GM12878 (cell line): ENCODE data around the gene RGS12.

ENCODE experiments used
- CTCF ChIP-seq, 3 experiments: IDR thresholded peaks in 2 of 3; conservative IDR thresholded peaks in 1 of 3; 2 replicates each; pipeline ENCODE4 v1.5.1; 2011; ENCODE audit warnings: low read depth in 3 of 3, low read length in 3 of 3, mild to moderate bottlenecking in 3 of 3, control low read depth in 2 of 3, moderate library complexity in 2 of 3, inconsistent platforms in 1 of 3, mixed read lengths in 1 of 3; ENCODE audit not compliant: control insufficient read depth in 2 of 3, insufficient read depth in 1 of 3; ENCODE audit errors: extremely low read depth in 1 of 3
- EP300 ChIP-seq, 2 experiments: fragments of 150-350 bp in 1 of 2; IDR thresholded peaks; 2 replicates each; pipeline ENCODE4 v1.6.1; 2011 to 2012; ENCODE audit warnings: low read depth in 2 of 2, low read length in 2 of 2, borderline replicate concordance in 1 of 2, improper control_type of control experiment in 1 of 2, inconsistent platforms in 1 of 2; ENCODE audit not compliant: control insufficient read depth in 1 of 2
- EZH2 ChIP-seq: IDR thresholded peaks from 2 replicates; pipeline ENCODE4 v1.6.1; 2012; ENCODE audit warnings: low read depth, mild to moderate bottlenecking, control low read depth, inconsistent platforms, low read length, borderline replicate concordance; ENCODE audit not compliant: control insufficient read depth
- MXI1 ChIP-seq: fragments of 150-350 bp; IDR thresholded peaks from 2 replicates; pipeline ENCODE4 v1.6.1; 2011; ENCODE audit warnings: low read depth, mild to moderate bottlenecking, inconsistent platforms, low read length, improper control_type of control experiment
- MYC ChIP-seq: IDR thresholded peaks from 2 replicates; pipeline ENCODE4 v1.6.1; 2011; ENCODE audit warnings: mild to moderate bottlenecking, low read length, moderate library complexity, inconsistent platforms; ENCODE audit not compliant: insufficient read depth, insufficient replicate concordance, insufficient read length, severe bottlenecking
- NBN ChIP-seq: fragments of 450-650 bp; IDR thresholded peaks from 2 replicates; pipeline ENCODE4 v1.6.1; 2016
- POLR2A ChIP-seq: IDR thresholded peaks from 2 replicates; pipeline ENCODE4 v1.6.1; 2011; ENCODE audit warnings: low read depth, mild to moderate bottlenecking, low read length
- RAD21 ChIP-seq: IDR thresholded peaks from 2 replicates; pipeline ENCODE4 v1.6.1; 2011; ENCODE audit warnings: mild to moderate bottlenecking, low read depth, low read length, moderate library complexity; ENCODE audit not compliant: insufficient read depth
- RFX5 ChIP-seq: IDR thresholded peaks from 2 replicates; pipeline ENCODE4 v1.6.1; 2011; ENCODE audit warnings: low read depth, low read length, improper control_type of control experiment
- ZNF274 ChIP-seq: IDR thresholded peaks from one replicate; pipeline ENCODE4 v1.8.0; 2011; ENCODE audit not compliant: insufficient read length, insufficient read depth

GRCh38 chr4:3303923-3304710 is 11.3 kb downstream of the RGS12 start:
- TF ChIP-seq MYC (no peak), CTCF (IDR thresholded peaks at IDR 0.05 in 2 of 3, conservative IDR thresholded peaks at IDR 0.05 in 1 of 3; ENCODE audit: control insufficient read depth in 2 of 3, extremely low read depth in 1 of 3, insufficient read depth in 1 of 3, low read depth in 3 of 3, low read length in 3 of 3) (no peak), EP300 (IDR thresholded peaks at IDR 0.05; ENCODE audit: borderline replicate concordance in 1 of 2, control insufficient read depth in 1 of 2, low read depth in 2 of 2, low read length in 2 of 2) (no peak), MXI1 (no peak), RFX5 (no peak), POLR2A (no peak), EZH2 (no peak), ZNF274 (no peak), RAD21 (no peak), NBN (no peak)
